B cell (primary cell): ENCODE data around the gene MAPKAP1. TPM values are rescaled to one million over a fixed set of nuclear protein-coding genes. Genes with fewer than 3 reads are reported as not detected.

Experiments
- ATAC-seq: fragments of 200-7000 bp; cut with Tn5 transposase; one replicate; pipeline ENCODE4 v1.10.0; 2021; ENCODE audit warnings: low read depth, mild to moderate bottlenecking, moderate number of reproducible peaks, moderate library complexity
- CTCF ChIA-PET: fragments of 350-600 bp; sonication (Branson Sonifier 250); formaldehyde crosslinking; loops from one replicate; lab custom pipeline; 2021; ENCODE audit warnings: antibody characterized with exemption, inconsistent platforms; lab: Charles Lee
- POLR2A ChIA-PET: fragments of 350-600 bp; sonication (Branson Sonifier 250); formaldehyde crosslinking; loops from one replicate; lab custom pipeline; 2021; ENCODE audit warnings: antibody characterized with exemption; lab: Charles Lee
- DNase-seq: peaks from one replicate; pipeline ENCODE4 v3.0.0; 2013
- H2AFZ ChIP-seq: 2 replicates; pipeline ENCODE4 v1.6.1; 2012; ENCODE audit warnings: mild to moderate bottlenecking, low read depth, low read length; ENCODE audit not compliant: insufficient read depth, poor library complexity, severe bottlenecking
- H3K27ac ChIP-seq, 2 donors: 1 replicate in 1 of 2; 2 replicates in 1 of 2; pipeline ENCODE4 v1.5.1; 2012 to 2013; ENCODE audit warnings: low read length in 2 of 2, mild to moderate bottlenecking in 2 of 2, moderate library complexity in 1 of 2
- H3K27me3 ChIP-seq, 4 experiments: fragments of 200-600 bp in 1 of 4; sonication (generic) in 1 of 4; replicated peaks in 1 of 4; 1 replicate in 2 of 4; 2 replicates in 2 of 4; pipeline versions ENCODE4 v1.6.1 to v1.7.0; 2013 to 2016; ENCODE audit warnings: low read length in 3 of 4, mild to moderate bottlenecking in 2 of 4, mixed read lengths in 1 of 4, moderate library complexity in 1 of 4; ENCODE audit not compliant: insufficient read depth in 4 of 4, control insufficient read depth in 3 of 4; ENCODE audit errors: control extremely low read depth in 1 of 4
- H3K36me3 ChIP-seq, 2 experiments: replicated peaks in 1 of 2; 1 replicate in 1 of 2; 2 replicates in 1 of 2; pipeline versions ENCODE4 v1.6.1 to v1.7.1; 2013; ENCODE audit warnings: low read length in 1 of 2; ENCODE audit not compliant: insufficient read depth in 2 of 2, control insufficient read depth in 1 of 2; ENCODE audit errors: control extremely low read depth in 1 of 2, extremely low read depth in 1 of 2
- H3K4me1 ChIP-seq, 2 donors: fragments of 200-600 bp in 1 of 2; sonication (generic) in 1 of 2; 1 replicate in 1 of 2; 2 replicates in 1 of 2; pipeline versions ENCODE4 v1.5.1 to v1.6.1; 2013 to 2017; ENCODE audit warnings: low read length in 2 of 2; ENCODE audit not compliant: control insufficient read depth in 2 of 2, insufficient read depth in 2 of 2
- H3K4me2 ChIP-seq: replicated peaks from 2 replicates; pipeline ENCODE3; 2012; ENCODE audit warnings: mild to moderate bottlenecking, low read depth, low read length; ENCODE audit not compliant: poor library complexity, severe bottlenecking
- H3K4me3 ChIP-seq, 5 experiments: fragments of 200-600 bp in 1 of 5; sonication (generic) in 1 of 5; 1 replicate in 3 of 5; 2 replicates in 2 of 5; pipeline versions ENCODE4 v1.5.1 to v1.7.0; 2011 to 2016; ENCODE audit warnings: low read length in 4 of 5, mild to moderate bottlenecking in 4 of 5, low read depth in 2 of 5, control low read depth in 1 of 5, moderate library complexity in 1 of 5; ENCODE audit not compliant: insufficient read depth in 1 of 5; ENCODE audit errors: control extremely low read depth in 1 of 5, extremely low read depth in 1 of 5
- H3K79me2 ChIP-seq: fragments of 200-600 bp; sonication (generic); one replicate; pipeline ENCODE4 v1.6.0; 2016; ENCODE audit warnings: low read length; ENCODE audit not compliant: control insufficient read depth, insufficient read depth
- H3K9ac ChIP-seq: fragments of 200-600 bp; sonication (generic); 2 replicates; pipeline ENCODE4 v1.6.1; 2017; ENCODE audit warnings: mild to moderate bottlenecking, low read length, moderate library complexity
- H3K9me3 ChIP-seq, 3 donors: one replicate each; pipeline versions ENCODE4 v1.6.1 to v1.7.1; 2013; ENCODE audit warnings: low read length in 2 of 3; ENCODE audit not compliant: control insufficient read depth in 2 of 3, insufficient read depth in 1 of 3; ENCODE audit errors: control extremely low read depth in 1 of 3
- H4K20me1 ChIP-seq: 2 replicates; pipeline ENCODE4 v1.6.0; 2012; ENCODE audit warnings: mild to moderate bottlenecking, low read length; ENCODE audit not compliant: insufficient read depth, control insufficient read depth, poor library complexity, severe bottlenecking
- H3K27ac Mint-ChIP-seq: one replicate; pipeline ENCODE4 v1.8.0; 2021; ENCODE audit warnings: mixed read lengths
- H3K27me3 Mint-ChIP-seq: one replicate; pipeline ENCODE4 v1.8.0; 2021; ENCODE audit warnings: mixed read lengths
- H3K4me1 Mint-ChIP-seq: one replicate; pipeline ENCODE4 v1.8.0; 2021; ENCODE audit warnings: mixed read lengths
- H3K4me3 Mint-ChIP-seq: one replicate; pipeline ENCODE4 v1.8.0; 2021; ENCODE audit warnings: mixed read lengths
- H3K9me3 Mint-ChIP-seq: one replicate; pipeline ENCODE4 v1.8.0; 2022; ENCODE audit warnings: mixed read lengths; ENCODE audit not compliant: insufficient read depth
- CTCF ChIP-seq: fragments of 200-600 bp; IDR thresholded peaks from one replicate; pipeline ENCODE4 v1.8.0; 2022; ENCODE audit warnings: antibody characterized with exemption, mild to moderate bottlenecking
- EZH2 ChIP-seq: IDR thresholded peaks from 2 replicates; pipeline ENCODE4 v1.6.1; 2012; ENCODE audit warnings: borderline replicate concordance, low read depth, mild to moderate bottlenecking, moderate library complexity, low read length; ENCODE audit not compliant: insufficient read depth, poor library complexity, severe bottlenecking
- WGBS: methylation state at CpG from one replicate; pipeline ENCODE4 v1.1.5; 2013; ENCODE audit warnings: missing lambda C conversion rate; ENCODE audit not compliant: insufficient coverage; 5-methylcytosine and 5-hydroxymethylcytosine counted together
- intact Hi-C: fragments of 100-400 bp; cut with micrococcal nuclease; formaldehyde crosslinking; loops from one replicate; pipeline ENCODE4 v1.10.0; 2022
- polyA plus RNA-seq: library from polyadenylated mRNA; depleted of rRNA; stranded (reverse); fragments of >200 nt; gene quantifications from 2 replicates; pipeline ENCODE4 v1.2.3, GENCODE V29; 2012
- total RNA-seq, 2 donors: library from RNA; stranded (reverse); fragments of 120-200 nt in 1 of 2; gene quantifications; 1 replicate in 1 of 2; 2 replicates in 1 of 2; pipeline versions ENCODE4 v1.2.3 to v1.2.4, GENCODE V29; 2013 to 2022

The MAPKAP1 gene
- total and polyA plus RNA-seq, 2 donors (not counting 1 experiment from before 2014, with no cell fraction given): 51.6 to 62.4 TPM

- peak overlapping the region; percentile 37 for H2AFZ ChIP-seq
- H3K4me3 Mint-ChIP-seq: peak overlapping the region; percentile 73
- H3K9ac ChIP-seq: peak overlapping the region; percentile 58
- no peaks in the 10 kb centered on the region for H3K9me3 ChIP-seq
- ChIA-PET CTCF (interaction anchor here (0.5 to 2.8 kb wide), 5 partner anchors 17 to 92 kb away, joined by 3 to 18 read pairs (median 5); no protein-coding TSS in a partner anchor), POLR2A (interaction anchor here (0.8 to 1.2 kb wide), 3 partner anchors 12 to 21 kb away, joined by 3 to 4 read pairs (median 4); no protein-coding TSS in a partner anchor)
- WGBS: 0% methylated on average over 3 of the region's 3 CpGs
- peaks cover 70 to 78% of the 10 kb centered on the region in 2 donors for H3K4me1 ChIP-seq
- H3K27me3 ChIP-seq: no peaks in the 10 kb centered on the region
- TF ChIP-seq CTCF: no peak
- TF ChIP-seq EZH2: no peak
- H3K79me2 ChIP-seq: peaks cover 49% of the 10 kb centered on the region
- intact Hi-C loops: loop anchor here (1.0 to 2.0 kb wide), 3 partner anchors 18 to 96 kb away; partner anchors contain the start of gene MAPKAP1
- peak; percentile 84 for DNase-seq
- H3K4me2 ChIP-seq: peak overlapping the region; percentile 73
- peak overlapping the region; percentile 81 to 95 for H3K27ac ChIP-seq
- H3K27me3 Mint-ChIP-seq: no peaks in the 10 kb centered on the region
- no peaks in the 10 kb centered on the region for H4K20me1 ChIP-seq
- H3K27ac Mint-ChIP-seq: peak overlapping the region; percentile 88
- no peaks in the 10 kb centered on the region for H3K9me3 Mint-ChIP-seq
- H3K4me1 Mint-ChIP-seq: peaks cover 80% of the 10 kb centered on the region
- H3K36me3 ChIP-seq: no peaks in the 10 kb centered on the region
- peak; percentile 88 for ATAC-seq
- peak overlapping the region in 4 of 5 experiments; percentile 26 to 55 (median 28) for H3K4me3 ChIP-seq
Measured at GRCh38 chr9:125650271-125650737, 56.7 kb downstream of the MAPKAP1 start.

GRCh38 chr9:125649826-125650225, 57.2 kb downstream of the MAPKAP1 start:
- Histone ChIP-seq H3K4me3 (peak overlapping the region in 4 of 5 experiments; percentile 26 to 55 (median 28)), H3K27ac (peak overlapping the region; percentile 81 to 95), H3K4me1 (peaks cover 75 to 83% of the 10 kb centered on the region in 2 donors), H3K36me3 (no peaks in the 10 kb centered on the region), H3K9ac (peak overlapping the region; percentile 58), H3K9me3 (no peaks in the 10 kb centered on the region), H2AFZ (peak overlapping the region; percentile 37), H4K20me1 (no peaks in the 10 kb centered on the region), H3K27me3 (no peaks in the 10 kb centered on the region), H3K79me2 (peaks cover 52% of the 10 kb centered on the region), H3K4me2 (peak overlapping the region; percentile 73)
- H3K27me3 Mint-ChIP-seq: no peaks in the 10 kb centered on the region
- peak overlapping the region; percentile 73 for H3K4me3 Mint-ChIP-seq
- intact Hi-C loops: loop anchor here (1.0 to 5.0 kb wide), 4 partner anchors 18 to 203 kb away; partner anchors contain the start of gene MAPKAP1
- DNase-seq (no peak), ATAC-seq (no peak)
- peaks cover 85% of the 10 kb centered on the region for H3K4me1 Mint-ChIP-seq
- peak overlapping the region; percentile 88 for H3K27ac Mint-ChIP-seq
- CTCF ChIA-PET: interaction anchor here (0.5 to 2.8 kb wide), 5 partner anchors 17 to 91 kb away, joined by 3 to 18 read pairs (median 5); no protein-coding TSS in a partner anchor
- 81% methylated on average over 4 of the region's 4 CpGs for WGBS
- POLR2A ChIA-PET: interaction anchor here (0.8 to 1.2 kb wide), 3 partner anchors 11 to 21 kb away, joined by 3 to 4 read pairs (median 4); no protein-coding TSS in a partner anchor
- TF ChIP-seq EZH2: no peak
- TF ChIP-seq CTCF: no peak
- no peaks in the 10 kb centered on the region for H3K9me3 Mint-ChIP-seq
